Hepatocyte (in vitro differentiated cells): ENCODE results near the gene GJD4. TPM values are rescaled to one million over a fixed set of nuclear protein-coding genes. Genes with fewer than 3 reads are reported as not detected.

Source experiments
- DNase-seq: peaks from one replicate; pipeline ENCODE4 v3.0.0-alpha.2; 2016; ENCODE audit warnings: low spot score
- H2AFZ ChIP-seq: fragments of 200-600 bp; sonication (generic); 2 replicates; pipeline ENCODE4 v1.6.0; 2016; ENCODE audit warnings: antibody characterized with exemption, mild to moderate bottlenecking
- H3K27ac ChIP-seq: fragments of 200-600 bp; sonication (generic); 2 replicates; pipeline ENCODE4 v1.5.1; 2016; ENCODE audit warnings: mild to moderate bottlenecking
- H3K27me3 ChIP-seq: fragments of 200-600 bp; sonication (generic); 2 replicates; pipeline ENCODE4 v1.6.1; 2016
- H3K36me3 ChIP-seq: fragments of 200-600 bp; sonication (generic); replicated peaks from 2 replicates; pipeline ENCODE4 v1.5.1; 2016; ENCODE audit warnings: low read depth; ENCODE audit not compliant: insufficient read depth
- H3K4me1 ChIP-seq: fragments of 200-600 bp; sonication (generic); 2 replicates; pipeline ENCODE4 v1.5.1; 2016; ENCODE audit warnings: mild to moderate bottlenecking, moderate library complexity; ENCODE audit not compliant: insufficient read depth
- H3K4me2 ChIP-seq: fragments of 200-600 bp; sonication (generic); 2 replicates; pipeline ENCODE4 v1.6.0; 2016
- H3K4me3 ChIP-seq: fragments of 200-600 bp; sonication (generic); 2 replicates; pipeline ENCODE4 v1.5.1; 2016; ENCODE audit warnings: mild to moderate bottlenecking
- H3K79me2 ChIP-seq: fragments of 200-600 bp; sonication (generic); 2 replicates; pipeline ENCODE4 v1.6.0; 2017; ENCODE audit warnings: mild to moderate bottlenecking
- H3K9me2 ChIP-seq: fragments of 200-600 bp; sonication (generic); replicated peaks from 2 replicates; pipeline ENCODE4 v1.6.0; 2017; ENCODE audit warnings: mild to moderate bottlenecking; ENCODE audit not compliant: insufficient read depth
- H3K9me3 ChIP-seq: fragments of 200-600 bp; sonication (generic); 2 replicates; pipeline ENCODE4 v1.5.1; 2016; ENCODE audit warnings: low read depth, mild to moderate bottlenecking
- H4K20me1 ChIP-seq: fragments of 200-600 bp; sonication (generic); 2 replicates; pipeline ENCODE4 v1.6.0; 2016; ENCODE audit warnings: mild to moderate bottlenecking; ENCODE audit not compliant: insufficient read depth, poor library complexity, severe bottlenecking
- CTCF ChIP-seq: fragments of 200-600 bp; sonication (generic); IDR thresholded peaks from 2 replicates; pipeline ENCODE4 v1.5.1; 2016; ENCODE audit warnings: antibody characterized with exemption, mild to moderate bottlenecking; ENCODE audit not compliant: poor library complexity
- EZH2 ChIP-seq: fragments of 200-600 bp; sonication (generic); IDR thresholded peaks from 2 replicates; pipeline ENCODE4 v1.6.1; 2016; ENCODE audit warnings: antibody characterized with exemption, mild to moderate bottlenecking, borderline replicate concordance
- EZH2phosphoT487 ChIP-seq: fragments of 200-600 bp; sonication (generic); IDR thresholded peaks from one replicate; pipeline ENCODE4 v1.6.1; 2018; ENCODE audit warnings: antibody characterized with exemption, mild to moderate bottlenecking, low read depth, moderate library complexity; ENCODE audit not compliant: unreplicated experiment, severe bottlenecking
- WGBS: methylation state at CpG from one replicate; pipeline ENCODE4 v1.1.6; 2016; ENCODE audit warnings: low lambda C conversion rate; ENCODE audit errors: missing lambda C conversion rate; 5-methylcytosine and 5-hydroxymethylcytosine counted together
- polyA plus RNA-seq: library from polyadenylated mRNA; unstranded; fragments of >200 nt; fragmentation: Nextera tagmentation; extraction: Ambion mirVana; gene quantifications from 2 replicates; pipeline ENCODE4 v1.2.1, GENCODE V29; 2016
- total RNA-seq: library from RNA; depleted of rRNA; stranded (reverse); fragments of >200 nt; gene quantifications from 2 replicates; pipeline ENCODE4 v1.2.3, GENCODE V29; 2014

Gene GJD4
- total and polyA plus RNA-seq, 2 experiments from 2014 or later = 0.17 TPM; not detected in 1

GRCh38 chr10:35559416-35559815 lies 45.7 kb upstream of the GJD4 start:
- Histone ChIP-seq H3K9me3 (no peaks in the 10 kb centered on the region), H2AFZ (no peak overlapping the region), H3K36me3 (no peaks in the 10 kb centered on the region), H4K20me1 (no peaks in the 10 kb centered on the region), H3K27ac (no peak overlapping the region), H3K4me1 (no peaks in the 10 kb centered on the region), H3K9me2 (no peaks in the 10 kb centered on the region), H3K79me2 (no peaks in the 10 kb centered on the region), H3K27me3 (no peaks in the 10 kb centered on the region), H3K4me3 (no peak overlapping the region), H3K4me2 (no peak overlapping the region)
- TF ChIP-seq CTCF (no peak), EZH2 (no peak), EZH2phosphoT487 (no peak)
- no peak for DNase-seq
- 96% methylated on average over 5 of the region's 5 CpGs for WGBS

GRCh38 chr10:35561715-35562114 lies 43.4 kb upstream of the GJD4 start:
- Histone ChIP-seq H2AFZ (no peak overlapping the region), H3K79me2 (no peaks in the 10 kb centered on the region), H3K27me3 (no peaks in the 10 kb centered on the region), H3K36me3 (no peaks in the 10 kb centered on the region), H3K4me1 (no peaks in the 10 kb centered on the region), H4K20me1 (no peaks in the 10 kb centered on the region), H3K9me3 (no peaks in the 10 kb centered on the region), H3K27ac (no peak overlapping the region), H3K4me3 (no peak overlapping the region), H3K9me2 (no peaks in the 10 kb centered on the region), H3K4me2 (no peak overlapping the region)
- no peak for TF ChIP-seq EZH2phosphoT487
- TF ChIP-seq EZH2 = no peak
- TF ChIP-seq CTCF = no peak
- DNase-seq = no peak
- 95% methylated on average over 5 of the region's 5 CpGs for WGBS

- Histone ChIP-seq H3K9me2 (no peaks in the 10 kb centered on the region), H4K20me1 (no peaks in the 10 kb centered on the region), H2AFZ (no peak overlapping the region)
Measured at GRCh38 chr10:35562427-35562826, 42.7 kb upstream of the GJD4 start.

More at GRCh38 chr10:35562427-35562826, 42.7 kb upstream of the GJD4 start:
- 97% methylated on average over 1 of the region's 1 CpG for WGBS
- Histone ChIP-seq H3K4me1 (no peaks in the 10 kb centered on the region), H3K9me3 (no peaks in the 10 kb centered on the region), H3K4me2 (no peak overlapping the region), H3K4me3 (no peak overlapping the region), H3K27me3 (no peaks in the 10 kb centered on the region), H3K27ac (no peak overlapping the region), H3K79me2 (no peaks in the 10 kb centered on the region), H3K36me3 (no peaks in the 10 kb centered on the region)
- TF ChIP-seq EZH2 (no peak), EZH2phosphoT487 (no peak), CTCF (no peak)
- no peak for DNase-seq
